Vagina (tissue), 2 donors: Measurements from ENCODE around the gene CENPH. TPM values are rescaled to one million over a fixed set of nuclear protein-coding genes. Genes with fewer than 3 reads are reported as not detected.

ENCODE experiments used
- DNase-seq, 2 donors: peaks; one replicate each; pipeline ENCODE4 v3.0.0-alpha.2; 2017; ENCODE audit errors: extremely low spot score in 2 of 2
- H3K27ac ChIP-seq: fragments of 200-600 bp; sonication (generic); one replicate; pipeline ENCODE4 v1.5.1; 2019
- H3K27me3 ChIP-seq: fragments of 200-600 bp; sonication (generic); one replicate; pipeline ENCODE4 v1.5.1; 2019
- H3K36me3 ChIP-seq, 2 donors: fragments of 200-600 bp; sonication (generic); one replicate each; pipeline ENCODE4 v1.5.1; 2017 to 2019
- H3K4me1 ChIP-seq: fragments of 200-600 bp; sonication (generic); one replicate; pipeline ENCODE4 v1.5.1; 2019
- H3K4me3 ChIP-seq, 2 donors: fragments of 200-600 bp; sonication (generic); 1 replicate in 1 of 2; 2 replicates in 1 of 2; pipeline ENCODE4 v1.5.1; 2016 to 2019
- H3K9me3 ChIP-seq: fragments of 200-600 bp; sonication (generic); one replicate; pipeline ENCODE4 v1.5.1; 2019
- CTCF ChIP-seq, 3 experiments: fragments of 450-650 bp in 2 of 3; fragments of 200-600 bp in 1 of 3; sonication (generic) in 1 of 3; IDR thresholded peaks; one replicate each; pipeline ENCODE4 v1.5.1; 2017 to 2019; ENCODE audit warnings: antibody characterized with exemption in 3 of 3, mild to moderate bottlenecking in 2 of 3, moderate library complexity in 2 of 3
- POLR2A ChIP-seq, 2 donors: fragments of 450-650 bp; IDR thresholded peaks; one replicate each; pipeline ENCODE4 v1.6.1; 2017; ENCODE audit warnings: antibody characterized with exemption in 2 of 2, mild to moderate bottlenecking in 2 of 2, moderate library complexity in 2 of 2
- POLR2AphosphoS5 ChIP-seq, 2 donors: sonication (generic); formaldehyde crosslinking; IDR thresholded peaks; one replicate each; pipeline ENCODE4 v1.9.0; 2017; ENCODE audit warnings: antibody characterized with exemption in 2 of 2, mild to moderate bottlenecking in 2 of 2, low read depth in 1 of 2; ENCODE audit not compliant: insufficient read depth in 1 of 2
- intact Hi-C: fragments of 100-400 bp; cut with DNase I; formaldehyde crosslinking; loops from one replicate; pipeline ENCODE4 v1.15.1; 2023
- total RNA-seq: library from RNA; depleted of rRNA; stranded (reverse); fragments of >200 nt; gene quantifications from one replicate; pipeline ENCODE4 v1.2.3, GENCODE V29; 2016

CENPH gene
- total RNA-seq, 1 donor from 2014 or later, result 3.9 TPM

DNA sequence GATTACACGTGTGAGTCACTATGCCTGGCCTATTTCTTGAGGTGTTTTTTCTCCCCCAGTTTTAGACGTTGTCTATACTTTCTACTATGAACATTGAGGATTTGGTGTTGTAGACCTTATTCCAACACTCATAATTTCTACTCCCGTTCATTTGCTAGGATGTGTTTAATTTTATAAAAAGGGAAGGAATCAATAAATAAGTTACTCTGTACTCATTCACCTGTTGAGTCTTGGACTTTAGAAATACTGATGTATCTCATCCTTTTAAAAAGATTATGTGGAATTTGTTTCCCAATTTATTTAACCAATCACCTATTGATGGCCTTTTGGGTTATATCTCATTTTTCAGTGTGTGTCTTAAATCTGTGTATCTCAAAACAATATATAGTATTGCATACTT is 48.5 kb downstream of the CENPH start:
- Histone ChIP-seq H3K27me3 (no peaks in the 10 kb centered on the region), H3K27ac (no peak overlapping the region), H3K4me1 (peaks cover 61% of the 10 kb centered on the region), H3K4me3 (no peak overlapping the region), H3K9me3 (no peaks in the 10 kb centered on the region), H3K36me3 (no peaks in the 10 kb centered on the region)
- intact Hi-C loops, result no loop called here
- no peak for TF ChIP-seq CTCF (IDR thresholded peaks at IDR 0.05)
- no peak for TF ChIP-seq POLR2AphosphoS5 (IDR thresholded peaks at IDR 0.05; ENCODE audit: insufficient read depth in 1 of 2, low read depth in 1 of 2)
- TF ChIP-seq POLR2A (IDR thresholded peaks at IDR 0.05), result no peak
- no peak for DNase-seq

DNA sequence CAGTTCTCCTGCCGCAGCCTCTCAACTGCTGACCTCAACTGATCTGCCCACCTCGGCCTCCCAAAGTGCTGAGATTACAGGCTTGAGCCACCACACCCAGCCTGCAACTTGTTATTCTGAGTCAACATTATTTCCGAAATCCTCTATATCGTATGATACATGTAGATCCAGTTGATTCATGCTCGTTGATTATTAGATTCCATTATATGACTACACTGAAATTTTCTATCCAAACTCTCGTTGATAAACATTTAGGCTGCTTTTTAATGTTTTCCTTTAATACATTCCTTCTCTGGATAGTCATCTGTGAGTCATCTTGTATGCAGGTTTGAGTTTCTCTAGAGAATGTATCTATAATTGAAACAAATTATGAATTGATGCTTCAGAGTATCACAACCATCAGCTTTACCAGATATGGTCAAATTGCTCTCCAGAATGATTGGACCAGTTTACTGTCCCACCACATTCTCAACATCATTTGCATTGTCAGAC is 49.4 kb downstream of the CENPH start:
- intact Hi-C loops, result no loop called here
- no peak overlapping the region for H3K4me3 ChIP-seq
- no peaks in the 10 kb centered on the region for H3K9me3 ChIP-seq
- no peak overlapping the region for H3K27ac ChIP-seq
- H3K36me3 ChIP-seq, result no peaks in the 10 kb centered on the region
- peaks cover 65% of the 10 kb centered on the region for H3K4me1 ChIP-seq
- TF ChIP-seq POLR2AphosphoS5 (IDR thresholded peaks at IDR 0.05; ENCODE audit: insufficient read depth in 1 of 2, low read depth in 1 of 2) (no peak), CTCF (IDR thresholded peaks at IDR 0.05) (no peak), POLR2A (IDR thresholded peaks at IDR 0.05) (no peak)
- H3K27me3 ChIP-seq, result no peaks in the 10 kb centered on the region
- DNase-seq, result no peak

- H3K27me3 ChIP-seq, result no peaks in the 10 kb centered on the region
- DNase-seq, result no peak
- H3K4me1 ChIP-seq, result peaks cover 38% of the 10 kb centered on the region
- no peaks in the 10 kb centered on the region for H3K36me3 ChIP-seq
- H3K9me3 ChIP-seq, result no peaks in the 10 kb centered on the region
- no peak for TF ChIP-seq CTCF (IDR thresholded peaks at IDR 0.05)
- no peak for TF ChIP-seq POLR2AphosphoS5 (IDR thresholded peaks at IDR 0.05; ENCODE audit: insufficient read depth in 1 of 2, low read depth in 1 of 2)
- no peak for TF ChIP-seq POLR2A (IDR thresholded peaks at IDR 0.05)
- no peak overlapping the region for H3K4me3 ChIP-seq
- intact Hi-C loops, result no loop called here
- H3K27ac ChIP-seq, result no peak overlapping the region
These were observed 53.0 kb downstream of the CENPH start for GRCh38 chr5:69242215-69242927.

DNA sequence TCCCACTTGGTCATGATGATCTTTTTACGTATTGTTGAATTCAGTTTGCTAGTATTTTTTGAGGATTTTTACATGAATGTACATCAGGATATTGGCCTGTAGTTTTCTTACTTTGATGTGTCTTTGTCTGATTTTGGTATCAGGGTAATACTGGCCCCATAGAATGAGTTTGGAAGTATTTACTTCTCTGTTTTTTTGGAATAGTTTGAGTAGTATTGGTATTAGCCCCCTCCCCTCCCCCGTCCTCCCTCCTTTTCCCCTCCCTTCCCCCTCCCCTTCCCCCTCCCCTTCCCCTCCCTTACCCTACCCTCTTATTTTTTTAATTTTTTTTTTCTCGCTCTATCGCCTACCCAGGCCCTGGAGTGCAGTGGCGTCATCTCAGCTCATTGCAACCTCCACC is 55.6 kb downstream of the CENPH start:
- TF ChIP-seq POLR2A (IDR thresholded peaks at IDR 0.05) (no peak), POLR2AphosphoS5 (IDR thresholded peaks at IDR 0.05; ENCODE audit: insufficient read depth in 1 of 2, low read depth in 1 of 2) (no peak)
- no peaks in the 10 kb centered on the region for H3K36me3 ChIP-seq
- no peak for DNase-seq
- no peaks in the 10 kb centered on the region for H3K9me3 ChIP-seq
- no peaks in the 10 kb centered on the region for H3K27me3 ChIP-seq
- peaks cover 15% of the 10 kb centered on the region for H3K4me1 ChIP-seq
- intact Hi-C loops, result no loop called here
- no peak overlapping the region for H3K4me3 ChIP-seq
- no peak overlapping the region for H3K27ac ChIP-seq

DNA sequence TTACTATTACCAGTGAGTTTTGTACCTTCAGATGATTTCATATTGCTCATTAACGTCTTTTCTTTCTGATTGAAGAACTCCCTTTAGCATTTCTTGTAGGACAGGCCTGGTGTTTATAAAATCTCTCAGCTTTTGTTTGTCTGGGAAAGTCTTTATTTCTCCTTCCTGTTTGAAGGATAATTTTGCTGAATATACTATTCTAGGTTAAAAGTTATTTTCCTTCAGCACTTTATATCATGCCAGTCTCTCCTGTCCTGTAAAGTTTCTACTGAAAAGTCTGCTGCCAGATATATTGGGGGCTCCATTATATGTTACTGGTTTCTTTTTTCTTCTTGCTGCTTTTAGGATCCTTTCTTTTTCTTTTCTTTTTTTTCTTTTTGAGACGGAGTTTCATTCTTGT is 58.6 kb downstream of the CENPH start:
- Histone ChIP-seq H3K9me3 (no peaks in the 10 kb centered on the region), H3K27me3 (no peaks in the 10 kb centered on the region), H3K27ac (no peak overlapping the region), H3K4me3 (no peak overlapping the region), H3K4me1 (peaks cover 2% of the 10 kb centered on the region), H3K36me3 (no peaks in the 10 kb centered on the region)
- DNase-seq, result no peak
- TF ChIP-seq CTCF (IDR thresholded peaks at IDR 0.05), result no peak
- TF ChIP-seq POLR2A (IDR thresholded peaks at IDR 0.05), result no peak
- TF ChIP-seq POLR2AphosphoS5 (IDR thresholded peaks at IDR 0.05; ENCODE audit: insufficient read depth in 1 of 2, low read depth in 1 of 2), result no peak
- intact Hi-C loops, result no loop called here
